Measurements from ENCODE around the gene GPATCH2L. TPM values are rescaled to one million over a fixed set of nuclear protein-coding genes. Genes with fewer than 3 reads are reported as not detected.

The GPATCH2L gene
- total and polyA plus RNA-seq, 2 experiments from 2014 or later = 19.6 to 94.4 TPM

DNA sequence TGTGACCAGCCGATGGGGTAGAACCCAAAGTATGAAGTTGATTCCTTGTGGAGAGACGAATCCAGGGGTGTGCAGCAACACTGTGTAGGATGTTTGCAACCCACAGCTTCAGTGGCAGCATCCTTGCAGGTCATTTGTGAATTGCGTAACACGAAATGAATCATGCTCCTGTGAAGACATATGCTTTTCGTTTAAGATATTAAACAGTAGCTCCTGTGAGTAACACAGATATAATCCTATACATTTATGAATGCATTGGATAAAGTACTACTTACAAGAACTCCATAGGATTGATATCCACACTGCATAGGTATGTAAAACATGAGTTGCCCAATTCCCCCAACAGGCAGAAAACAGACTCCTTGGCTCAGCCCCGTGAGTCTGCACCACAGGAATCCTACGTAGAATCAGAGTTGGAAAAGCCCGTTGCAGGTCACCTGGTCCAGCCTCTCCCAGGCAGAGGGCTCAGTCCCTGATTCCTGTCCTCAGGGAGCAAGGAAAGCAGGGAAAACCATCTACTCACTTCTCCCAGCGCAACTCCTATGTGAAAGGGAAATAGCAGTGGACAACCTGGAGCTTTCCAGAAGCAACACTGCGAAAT lies 75.8 kb downstream of the GPATCH2L start (continued):
- TF ChIP-seq ZNF462 (CRISPR knock-in tag; IDR thresholded peaks at IDR 0.05) (no peak), CTCF (conservative IDR thresholded peaks at IDR 0.05; ENCODE audit: low read depth in 2 of 2) (no peak), EZH2phosphoT487 (IDR thresholded peaks at IDR 0.05; ENCODE audit: unreplicated experiment) (no peak), JUNB (IDR thresholded peaks at IDR 0.05; ENCODE audit: unreplicated experiment) (no peak), POLR2AphosphoS5 (IDR thresholded peaks at IDR 0.05; ENCODE audit: low read depth) (no peak), ETS1 (IDR thresholded peaks at IDR 0.05) (no peak)

Data from GM23338 (cell line).